Activated CD4-positive, alpha-beta T cell treated with anti-CD3 and anti-CD28 coated beads, Interleukin-2, amount 10 ng/mL, durations not matched to agents 7 days and 5 days (primary cell): ENCODE results near the gene ZNF335. TPM values are rescaled to one million over a fixed set of nuclear protein-coding genes. Genes with fewer than 3 reads are reported as not detected.

Source experiments
- CTCF ChIA-PET: fragments of 350-600 bp; sonication (Branson Sonifier 250); formaldehyde crosslinking; loops from one replicate; lab custom pipeline; 2021; ENCODE audit warnings: antibody characterized with exemption; lab: Charles Lee
- POLR2A ChIA-PET: fragments of 350-600 bp; sonication (Branson Sonifier 250); formaldehyde crosslinking; loops from one replicate; lab custom pipeline; 2021; ENCODE audit warnings: antibody characterized with exemption; lab: Charles Lee
- DNase-seq: peaks from one replicate; pipeline ENCODE4 v3.0.0-alpha.2; 2020
- H3K27ac Mint-ChIP-seq: one replicate; pipeline ENCODE4 v1.8.0; 2021; ENCODE audit warnings: mild to moderate bottlenecking, moderate library complexity, mixed read lengths
- H3K27me3 Mint-ChIP-seq: one replicate; pipeline ENCODE4 v1.8.0; 2021; ENCODE audit warnings: mixed read lengths
- H3K36me3 Mint-ChIP-seq: one replicate; pipeline ENCODE4 v1.8.0; 2021; ENCODE audit warnings: low read depth, mixed read lengths
- H3K4me1 Mint-ChIP-seq: one replicate; pipeline ENCODE4 v1.8.0; 2021; ENCODE audit warnings: mixed read lengths
- H3K4me3 Mint-ChIP-seq: one replicate; pipeline ENCODE4 v1.8.0; 2021; ENCODE audit warnings: mild to moderate bottlenecking, moderate library complexity, mixed read lengths
- H3K9me3 Mint-ChIP-seq: one replicate; pipeline ENCODE4 v1.8.0; 2021; ENCODE audit warnings: mixed read lengths
- total RNA-seq, 2 experiments: library from RNA; stranded (reverse); gene quantifications; one replicate each; pipeline ENCODE4 v1.2.3, GENCODE V29; 2021

ZNF335 gene
- 10 to 100 TPM; 40.4 to 41.2 TPM for total RNA-seq

GRCh38 chr20:45971675-45972499 is at the start of gene ZNF335:
TSS of gene ZNF335 (minus strand) at chr20:45972203. CDS start at chr20:45971410, 793 bp downstream.
- H3K27me3 Mint-ChIP-seq = peaks cover 6% of the 10 kb centered on the region
- peak; percentile 93 for DNase-seq
- peak within 1 kb of the TSS; percentile 82 for H3K4me3 Mint-ChIP-seq
- no peaks in the 10 kb centered on the region for H3K9me3 Mint-ChIP-seq
- peak within 1 kb of the TSS; percentile 100 for H3K27ac Mint-ChIP-seq
- ChIA-PET POLR2A (no interaction called here), CTCF (interaction anchor here (0.9 to 3.9 kb wide), 9 partner anchors 10 to 42 kb away, joined by 3 to 19 read pairs (median 10); partner anchors contain the start of gene PCIF1)
- peaks cover 20% of the 10 kb centered on the region for H3K36me3 Mint-ChIP-seq
- peaks cover 23% of the 10 kb centered on the region for H3K4me1 Mint-ChIP-seq

- no peak for DNase-seq
- H3K27me3 Mint-ChIP-seq = peaks cover 39% of the 10 kb centered on the region
- no peak overlapping the region for H3K27ac Mint-ChIP-seq
- no peaks in the 10 kb centered on the region for H3K9me3 Mint-ChIP-seq
- ChIA-PET POLR2A (no interaction called here), CTCF (interaction anchor here (0.8 kb wide), 1 partner anchor 34 kb away, joined by 3 read pairs; no protein-coding TSS in a partner anchor)
- H3K36me3 Mint-ChIP-seq = no peaks in the 10 kb centered on the region
- peaks cover 25% of the 10 kb centered on the region for H3K4me1 Mint-ChIP-seq
- peak overlapping the region; percentile 15 for H3K4me3 Mint-ChIP-seq
Observed at GRCh38 chr20:46020555-46020954, 48.6 kb upstream of the ZNF335 start.

- CTCF ChIA-PET = no interaction called here
- Mint-ChIP-seq H3K4me1 (peaks cover 34% of the 10 kb centered on the region), H3K9me3 (no peaks in the 10 kb centered on the region), H3K27ac (no peak overlapping the region), H3K4me3 (no peak overlapping the region), H3K36me3 (no peaks in the 10 kb centered on the region), H3K27me3 (peaks cover 38% of the 10 kb centered on the region)
- POLR2A ChIA-PET = no interaction called here
- DNase-seq = no peak
Observed at GRCh38 chr20:46018611-46019010, 46.6 kb upstream of the ZNF335 start.

- Mint-ChIP-seq H3K9me3 (no peaks in the 10 kb centered on the region), H3K27ac (no peak overlapping the region), H3K36me3 (no peaks in the 10 kb centered on the region), H3K27me3 (peaks cover 34% of the 10 kb centered on the region), H3K4me3 (no peak overlapping the region), H3K4me1 (peaks cover 30% of the 10 kb centered on the region)
- DNase-seq = no peak
- POLR2A ChIA-PET = no interaction called here
- CTCF ChIA-PET = interaction anchor here (1.3 to 1.4 kb wide), 2 partner anchors 11 to 157 kb away, joined by 3 to 4 read pairs; partner anchors contain the start of gene SLC12A5
Observed at GRCh38 chr20:46018112-46018511, 46.1 kb upstream of the ZNF335 start.

- ChIA-PET CTCF (interaction anchor here (0.8 to 1.4 kb wide), 4 partner anchors 12 to 158 kb away, joined by 3 to 4 read pairs (median 3); partner anchors contain the start of gene SLC12A5), POLR2A (no interaction called here)
- DNase-seq = no peak
- Mint-ChIP-seq H3K4me3 (no peak overlapping the region), H3K27me3 (peaks cover 43% of the 10 kb centered on the region), H3K4me1 (peaks cover 33% of the 10 kb centered on the region), H3K36me3 (no peaks in the 10 kb centered on the region), H3K9me3 (no peaks in the 10 kb centered on the region), H3K27ac (no peak overlapping the region)
Observed at GRCh38 chr20:46017272-46017671, 45.3 kb upstream of the ZNF335 start.

- Mint-ChIP-seq H3K27ac (no peak overlapping the region), H3K4me3 (no peak overlapping the region), H3K4me1 (peaks cover 40% of the 10 kb centered on the region), H3K27me3 (peaks cover 55% of the 10 kb centered on the region), H3K36me3 (peaks cover 4% of the 10 kb centered on the region), H3K9me3 (no peaks in the 10 kb centered on the region)
- ChIA-PET POLR2A (no interaction called here), CTCF (interaction anchor here (0.8 to 4.6 kb wide), 16 partner anchors 8 to 393 kb away, joined by 3 to 33 read pairs (median 4); partner anchors contain the start of genes ELMO2 and ZNF335)
- no peak for DNase-seq
Observed at GRCh38 chr20:46014517-46015396, 42.8 kb upstream of the ZNF335 start.

- Mint-ChIP-seq H3K9me3 (no peaks in the 10 kb centered on the region), H3K27ac (no peak overlapping the region), H3K4me1 (peaks cover 45% of the 10 kb centered on the region), H3K36me3 (peaks cover 4% of the 10 kb centered on the region), H3K4me3 (no peak overlapping the region), H3K27me3 (peaks cover 63% of the 10 kb centered on the region)
- DNase-seq = peak; percentile 66
- ChIA-PET CTCF (interaction anchor here (0.7 to 4.6 kb wide), 23 partner anchors 8 to 393 kb away, joined by 3 to 33 read pairs (median 4); partner anchors contain the start of genes ELMO2 and ZNF335), POLR2A (no interaction called here)
Observed at GRCh38 chr20:46013829-46014516, 42.0 kb upstream of the ZNF335 start.

- no peak overlapping the region for H3K27ac Mint-ChIP-seq
- POLR2A ChIA-PET = no interaction called here
Observed at GRCh38 chr20:46013322-46013828, 41.4 kb upstream of the ZNF335 start.

GRCh38 chr20:46012921-46013320 is 40.9 kb upstream of the ZNF335 start:
- H3K27me3 Mint-ChIP-seq = peaks cover 65% of the 10 kb centered on the region
- ChIA-PET POLR2A (no interaction called here), CTCF (interaction anchor here (0.7 to 4.6 kb wide), 17 partner anchors 8 to 394 kb away, joined by 3 to 33 read pairs (median 4); partner anchors contain the start of genes ELMO2 and ZNF335)
- no peak for DNase-seq
- H3K9me3 Mint-ChIP-seq = no peaks in the 10 kb centered on the region
- peaks cover 50% of the 10 kb centered on the region for H3K4me1 Mint-ChIP-seq
- peaks cover 4% of the 10 kb centered on the region for H3K36me3 Mint-ChIP-seq
- H3K4me3 Mint-ChIP-seq = no peak overlapping the region
- no peak overlapping the region for H3K27ac Mint-ChIP-seq

More at GRCh38 chr20:46013322-46013828, 41.4 kb upstream of the ZNF335 start:
- CTCF ChIA-PET = interaction anchor here (0.7 to 4.6 kb wide), 16 partner anchors 8 to 394 kb away, joined by 3 to 33 read pairs (median 4); partner anchors contain the start of genes ELMO2 and ZNF335
- peaks cover 4% of the 10 kb centered on the region for H3K36me3 Mint-ChIP-seq
- H3K9me3 Mint-ChIP-seq = no peaks in the 10 kb centered on the region
- peaks cover 45% of the 10 kb centered on the region for H3K4me1 Mint-ChIP-seq
- no peak for DNase-seq
- no peak overlapping the region for H3K4me3 Mint-ChIP-seq
- peaks cover 64% of the 10 kb centered on the region for H3K27me3 Mint-ChIP-seq

- ChIA-PET CTCF (interaction anchor here (0.5 to 4.6 kb wide), 10 partner anchors 11 to 432 kb away, joined by 3 to 33 read pairs (median 4); no protein-coding TSS in a partner anchor), POLR2A (no interaction called here)
- Mint-ChIP-seq H3K27ac (no peak overlapping the region), H3K4me1 (peaks cover 48% of the 10 kb centered on the region), H3K9me3 (no peaks in the 10 kb centered on the region), H3K4me3 (peak overlapping the region; percentile 18), H3K27me3 (peaks cover 70% of the 10 kb centered on the region), H3K36me3 (peaks cover 4% of the 10 kb centered on the region)
- DNase-seq = no peak
Observed at GRCh38 chr20:46011631-46012482, 39.9 kb upstream of the ZNF335 start.
